Mammary epithelial cell (primary cell): ENCODE results near the gene BRIP1.

Source experiments
- CTCF ChIP-seq, 2 donors: IDR thresholded peaks in 1 of 2; conservative IDR thresholded peaks in 1 of 2; 2 replicates each; pipeline ENCODE4 v1.5.1; 2011 to 2012; ENCODE audit warnings: inconsistent platforms in 2 of 2, low read length in 2 of 2, mild to moderate bottlenecking in 2 of 2, control low read depth in 1 of 2, low read depth in 1 of 2; ENCODE audit not compliant: insufficient read depth in 1 of 2; ENCODE audit errors: extremely low read depth in 1 of 2
- EZH2 ChIP-seq: IDR thresholded peaks from 2 replicates; pipeline ENCODE4 v1.6.1; 2012; ENCODE audit warnings: low read length, inconsistent platforms, borderline replicate concordance

GRCh38 chr17:61847659-61848058 is 15.7 kb downstream of the BRIP1 start:
- TF ChIP-seq CTCF (conservative IDR thresholded peaks at IDR 0.05 in 1 of 2, IDR thresholded peaks at IDR 0.05 in 1 of 2; ENCODE audit: extremely low read depth in 1 of 2, insufficient read depth in 1 of 2, low read depth in 1 of 2, low read length in 2 of 2) (no peak), EZH2 (no peak)
